ENCODE measurements around the gene COL9A3. TPM values are rescaled to one million over a fixed set of nuclear protein-coding genes. Genes with fewer than 3 reads are reported as not detected.

COL9A3 gene
- total RNA-seq, 1 donor from 2014 or later: 1.1 TPM

DNA sequence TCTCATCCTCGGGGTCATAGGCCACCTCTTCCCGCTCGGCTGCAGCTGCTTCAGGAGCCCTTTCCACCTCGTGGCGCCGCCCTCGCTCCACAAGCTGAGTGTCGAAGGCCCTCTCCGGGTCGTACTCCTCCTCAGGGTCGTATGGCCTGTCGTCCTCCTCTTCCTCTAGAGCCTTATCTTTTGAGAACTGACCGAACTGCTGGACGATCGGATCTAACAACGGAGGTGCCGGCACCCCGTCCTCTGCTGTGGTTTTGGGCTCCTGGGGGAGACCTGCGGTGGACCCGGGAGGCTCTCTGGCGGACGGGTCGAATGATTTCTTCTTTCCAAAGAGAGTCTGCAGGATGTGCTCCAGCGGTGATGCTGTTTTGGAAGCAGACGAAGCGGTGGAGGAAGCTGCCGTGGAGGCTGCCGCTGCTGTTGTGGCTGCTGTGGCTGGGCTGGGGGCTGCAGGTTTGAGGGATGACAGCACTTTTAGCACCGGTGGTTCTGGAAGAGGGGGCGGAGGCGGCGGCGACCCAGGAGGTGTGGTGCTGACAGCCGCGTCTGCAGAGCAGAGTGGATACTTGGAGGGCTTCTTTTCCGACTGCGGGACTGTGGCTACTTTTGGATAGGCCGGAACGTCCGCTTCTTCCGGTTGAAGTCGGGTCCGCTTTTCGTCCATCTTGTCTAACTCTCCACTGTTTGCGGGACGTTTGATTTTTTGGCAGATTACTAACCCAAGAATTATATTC is 65.0 kb downstream of the COL9A3 start:
- Histone ChIP-seq H3K27ac (no peak overlapping the region), H3K9me3 (no peaks in the 10 kb centered on the region), H3K4me3 (no peak overlapping the region), H3K36me3 (peaks cover 23% of the 10 kb centered on the region), H3K27me3 (no peaks in the 10 kb centered on the region), H3K4me1 (peaks cover 6% of the 10 kb centered on the region)
- TF ChIP-seq, protein P1, sequence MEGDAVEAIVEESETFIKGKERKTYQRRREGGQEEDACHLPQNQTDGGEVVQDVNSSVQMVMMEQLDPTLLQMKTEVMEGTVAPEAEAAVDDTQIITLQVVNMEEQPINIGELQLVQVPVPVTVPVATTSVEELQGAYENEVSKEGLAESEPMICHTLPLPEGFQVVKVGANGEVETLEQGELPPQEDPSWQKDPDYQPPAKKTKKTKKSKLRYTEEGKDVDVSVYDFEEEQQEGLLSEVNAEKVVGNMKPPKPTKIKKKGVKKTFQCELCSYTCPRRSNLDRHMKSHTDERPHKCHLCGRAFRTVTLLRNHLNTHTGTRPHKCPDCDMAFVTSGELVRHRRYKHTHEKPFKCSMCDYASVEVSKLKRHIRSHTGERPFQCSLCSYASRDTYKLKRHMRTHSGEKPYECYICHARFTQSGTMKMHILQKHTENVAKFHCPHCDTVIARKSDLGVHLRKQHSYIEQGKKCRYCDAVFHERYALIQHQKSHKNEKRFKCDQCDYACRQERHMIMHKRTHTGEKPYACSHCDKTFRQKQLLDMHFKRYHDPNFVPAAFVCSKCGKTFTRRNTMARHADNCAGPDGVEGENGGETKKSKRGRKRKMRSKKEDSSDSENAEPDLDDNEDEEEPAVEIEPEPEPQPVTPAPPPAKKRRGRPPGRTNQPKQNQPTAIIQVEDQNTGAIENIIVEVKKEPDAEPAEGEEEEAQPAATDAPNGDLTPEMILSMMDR (IDR thresholded peaks at IDR 0.05): no peak
- ATAC-seq (no peak), DNase-seq (no peak)
- intact Hi-C loops (cut with DNase I): no loop called here

DNA sequence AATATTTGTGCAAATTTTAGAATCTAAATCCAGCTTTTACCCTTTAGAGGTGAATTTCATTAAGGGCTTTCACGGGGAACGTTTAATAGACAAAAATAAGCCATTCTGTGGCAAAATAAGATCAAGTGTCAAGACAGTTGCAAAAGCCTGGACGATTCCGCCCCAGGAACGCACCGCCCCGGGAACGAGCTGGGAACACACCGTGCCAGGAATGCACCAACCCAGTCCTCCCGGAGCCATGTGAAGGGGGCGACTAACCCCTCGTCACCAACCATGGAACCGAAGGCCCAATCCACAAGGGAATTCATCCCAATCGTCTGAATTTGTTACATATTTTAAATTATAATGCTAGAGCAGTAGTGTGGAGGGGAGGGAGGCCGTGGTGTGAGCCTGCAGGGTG is 65.6 kb downstream of the COL9A3 start:
- intact Hi-C loops (cut with DNase I): no loop called here
- ATAC-seq (no peak), DNase-seq (no peak)
- no peaks in the 10 kb centered on the region for H3K27me3 ChIP-seq
- TF ChIP-seq, protein P1 (IDR thresholded peaks at IDR 0.05): no peak
- no peaks in the 10 kb centered on the region for H3K9me3 ChIP-seq
- H3K4me1 ChIP-seq: peaks cover 1% of the 10 kb centered on the region
- no peak overlapping the region for H3K4me3 ChIP-seq
- peaks cover 29% of the 10 kb centered on the region for H3K36me3 ChIP-seq
- no peak overlapping the region for H3K27ac ChIP-seq

DNA sequence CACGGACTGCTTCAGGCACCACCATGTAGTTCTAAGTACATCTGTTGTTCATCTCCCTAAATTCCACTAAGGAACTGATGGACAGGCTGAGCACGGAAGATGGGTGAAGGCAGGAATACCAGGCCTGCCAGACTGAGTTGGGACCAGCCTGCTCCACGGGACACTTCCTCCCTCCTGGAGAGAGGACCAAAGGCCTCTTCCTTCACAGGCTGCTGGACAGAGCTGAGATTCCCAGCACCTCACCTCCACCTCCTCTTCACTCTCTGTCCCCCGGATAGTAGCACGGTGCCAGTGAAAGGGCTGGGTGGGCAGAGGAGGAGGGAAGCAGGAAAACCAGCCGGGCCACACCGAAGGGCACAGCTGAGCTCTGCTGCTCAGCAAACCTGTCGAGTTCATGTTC is 67.7 kb downstream of the COL9A3 start:
- DNase-seq (no peak), ATAC-seq (no peak)
- TF ChIP-seq, protein P1 (IDR thresholded peaks at IDR 0.05): no peak
- Histone ChIP-seq H3K4me3 (no peak overlapping the region), H3K27ac (no peak overlapping the region), H3K27me3 (no peaks in the 10 kb centered on the region), H3K36me3 (peaks cover 49% of the 10 kb centered on the region), H3K4me1 (no peaks in the 10 kb centered on the region), H3K9me3 (no peaks in the 10 kb centered on the region)
- intact Hi-C loops (cut with DNase I): no loop called here

DNA sequence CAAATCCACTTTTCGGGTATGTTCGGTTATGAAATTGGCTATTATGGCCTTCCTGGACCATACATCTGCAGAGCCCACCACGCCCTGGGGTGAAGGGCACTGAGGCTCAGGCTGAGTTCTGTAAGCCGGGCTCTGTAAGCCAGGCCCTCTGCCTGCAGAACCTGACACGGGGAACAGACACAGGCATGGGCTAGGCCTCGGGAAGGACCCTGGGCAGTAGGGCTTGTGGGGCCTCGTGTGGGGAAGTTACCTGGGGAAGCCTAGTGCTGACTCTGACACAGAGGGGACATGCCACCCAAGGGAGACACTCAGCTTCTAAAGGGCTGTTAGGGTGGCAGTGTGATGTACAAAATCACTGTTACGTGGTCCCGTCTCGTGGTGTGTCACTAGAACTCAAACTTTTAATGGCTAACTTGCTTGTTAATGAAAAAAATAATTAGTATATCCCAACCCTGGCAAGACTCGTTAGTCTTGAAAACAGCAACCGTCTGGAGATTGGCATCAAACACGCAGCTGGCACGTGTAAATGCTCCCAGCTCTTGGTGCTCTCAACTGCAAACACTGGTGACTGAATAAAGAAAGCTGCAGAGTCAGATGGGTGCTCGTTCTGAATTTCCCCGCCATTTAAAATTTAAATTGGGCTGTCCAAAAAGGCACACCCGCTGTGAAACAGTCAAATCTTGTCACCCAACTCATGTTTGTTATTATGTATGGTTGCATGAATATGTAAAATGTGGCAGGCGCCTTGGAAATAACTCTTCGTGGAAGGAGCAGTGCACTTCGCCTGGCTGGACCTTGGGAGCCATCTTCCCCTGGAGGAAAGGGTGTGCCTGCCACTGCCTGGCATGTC is 68.4 kb downstream of the COL9A3 start:
- Histone ChIP-seq H3K36me3 (peaks cover 52% of the 10 kb centered on the region), H3K4me3 (no peak overlapping the region), H3K27ac (no peak overlapping the region), H3K4me1 (no peaks in the 10 kb centered on the region), H3K27me3 (no peaks in the 10 kb centered on the region), H3K9me3 (no peaks in the 10 kb centered on the region)
- ATAC-seq (no peak), DNase-seq (no peak)
- intact Hi-C loops (cut with DNase I): no loop called here
- TF ChIP-seq, protein P1 (IDR thresholded peaks at IDR 0.05): no peak

DNA sequence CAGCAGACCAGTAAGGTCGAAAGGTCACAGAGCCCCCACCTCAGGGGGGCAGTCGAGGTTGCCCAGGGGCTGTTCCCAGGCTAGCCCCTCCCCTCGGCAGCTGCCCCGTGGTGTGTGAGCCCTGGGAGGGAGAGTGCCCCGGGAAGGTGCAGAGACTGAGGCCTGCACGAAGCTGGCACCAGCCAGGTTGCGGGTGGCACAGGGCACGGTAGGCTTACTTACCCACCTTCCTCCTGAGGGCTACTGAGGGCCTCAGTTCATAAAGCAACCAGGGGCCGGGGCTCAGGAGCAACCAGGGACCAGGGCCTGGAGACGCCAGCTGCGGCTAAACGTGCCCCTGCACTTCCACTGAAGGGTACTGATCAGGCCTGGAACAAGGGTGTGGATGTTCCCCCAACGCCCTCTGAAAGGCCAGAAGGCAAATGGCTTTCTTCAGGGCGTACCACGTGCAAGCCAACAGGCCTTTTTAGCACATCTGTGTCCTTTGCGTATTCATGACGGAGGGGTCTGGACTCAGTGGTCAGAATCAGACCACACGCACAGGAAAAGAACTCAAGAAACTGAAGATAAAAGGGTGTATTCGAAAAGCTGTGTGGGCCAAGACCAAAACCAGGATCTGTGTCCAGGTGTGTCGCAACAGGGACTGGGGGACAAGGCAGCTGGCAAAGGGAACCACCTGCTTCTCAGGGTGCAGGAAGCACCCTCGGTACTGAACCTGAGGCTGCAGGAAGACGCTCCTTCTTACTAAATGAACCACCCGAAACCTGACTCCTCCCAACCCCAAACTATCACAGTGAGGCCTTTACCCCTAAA is 69.3 kb downstream of the COL9A3 start:
- intact Hi-C loops (cut with DNase I): no loop called here
- Histone ChIP-seq H3K27me3 (no peaks in the 10 kb centered on the region), H3K27ac (no peak overlapping the region), H3K4me1 (no peaks in the 10 kb centered on the region), H3K4me3 (no peak overlapping the region), H3K36me3 (peaks cover 52% of the 10 kb centered on the region), H3K9me3 (no peaks in the 10 kb centered on the region)
- DNase-seq (no peak), ATAC-seq (no peak)
- TF ChIP-seq, protein P1 (IDR thresholded peaks at IDR 0.05): no peak
